DMS53 treated with DMSO at 0.1 percent for 48 hours (cell line): ENCODE data around the gene GRIK2.

Experiments
- DNase-seq: peaks from one replicate; lab custom pipeline; 2025; ENCODE audit not compliant: unreplicated experiment; lab: John Stamatoyannopoulos, UW

GRIK2 gene

GRCh38 chr6:101400326-101401135 lies 7.0 kb downstream of the GRIK2 start:
- DNase-seq, result no peak

DNA sequence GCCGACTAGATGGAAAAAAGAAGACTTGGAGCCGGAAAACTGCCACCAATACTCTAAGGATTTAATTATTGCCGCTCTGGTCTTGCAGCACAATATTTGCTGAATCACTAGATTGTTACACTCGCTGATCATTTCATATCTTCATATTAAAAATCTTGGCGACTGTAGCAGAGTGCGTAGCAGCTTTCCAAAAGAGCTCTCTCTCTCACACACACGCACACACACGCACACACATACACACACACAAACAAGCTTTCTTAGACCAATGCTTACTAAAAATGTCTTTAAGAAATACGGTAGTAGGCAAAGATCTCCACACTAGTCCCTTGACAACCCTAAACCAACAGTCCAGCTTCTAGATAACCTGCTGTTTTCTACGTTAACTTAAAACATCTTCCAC lies 7.7 kb downstream of the GRIK2 start:
- no peak for DNase-seq

- peak; percentile 43 for DNase-seq
Measured at GRCh38 chr6:101401792-101402621, 8.5 kb downstream of the GRIK2 start.

DNA sequence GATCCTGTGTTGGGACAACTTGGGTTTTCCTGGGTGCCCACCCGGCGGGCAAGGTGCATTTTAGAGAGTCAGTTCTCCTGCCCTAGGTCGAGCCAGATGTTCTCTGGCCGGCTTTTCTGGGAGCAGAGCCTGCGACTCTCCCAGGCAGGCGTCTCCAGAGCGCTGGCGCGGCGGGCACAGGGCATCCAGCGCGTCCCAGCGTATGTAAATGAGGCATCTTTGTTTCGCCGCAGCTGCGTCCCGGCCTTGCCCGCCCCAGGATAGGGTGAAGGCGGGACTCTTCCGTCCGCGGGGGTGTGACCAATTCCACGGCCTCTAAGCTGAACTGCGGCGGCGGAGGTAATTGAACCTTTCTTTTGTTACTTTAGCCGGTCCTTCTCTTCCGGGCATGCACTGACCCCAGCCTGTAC lies 9.1 kb downstream of the GRIK2 start:
- DNase-seq, result peak; percentile 69

DNA sequence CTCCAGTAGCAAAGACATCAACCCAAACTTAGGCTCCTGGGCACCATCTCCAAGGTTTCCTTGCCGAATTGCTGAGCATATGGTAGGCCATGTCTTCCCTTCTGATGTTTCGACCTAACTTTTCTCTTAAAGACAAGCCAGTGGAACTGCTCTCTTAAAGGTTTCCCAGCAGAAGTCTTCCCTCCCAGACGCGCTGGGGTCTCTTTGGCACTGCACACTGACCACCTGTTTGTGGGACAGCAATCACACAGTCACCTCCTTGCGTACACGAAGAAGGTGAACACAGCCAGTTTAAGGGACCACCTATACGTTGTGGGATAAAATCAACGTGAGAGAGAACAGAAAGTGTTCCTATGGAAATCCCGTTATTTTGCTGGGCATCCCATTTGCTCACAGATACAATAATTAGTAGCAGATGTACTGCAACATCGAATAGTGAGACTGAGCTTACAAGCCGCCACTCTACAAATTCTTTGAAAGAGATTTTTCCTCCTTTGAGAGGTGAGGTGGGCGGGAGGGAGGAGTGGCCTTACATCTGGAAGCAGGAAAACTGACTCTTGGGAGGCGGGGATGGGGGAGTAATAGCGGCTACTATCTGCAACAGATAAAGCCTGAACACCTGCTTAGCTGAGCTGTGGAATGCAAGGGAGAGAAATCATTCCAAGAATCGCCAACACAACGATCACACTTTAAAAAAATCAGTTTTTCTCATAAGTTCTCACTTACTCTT lies 9.9 kb downstream of the GRIK2 start:
- no peak for DNase-seq

- DNase-seq, result no peak
Measured at GRCh38 chr6:101404775-101405174, 11.3 kb downstream of the GRIK2 start.

- DNase-seq, result peak; percentile 10
Measured at GRCh38 chr6:101413773-101414172, 20.3 kb downstream of the GRIK2 start.

GRCh38 chr6:101417900-101418299 lies 24.4 kb downstream of the GRIK2 start:
- no peak for DNase-seq

GRCh38 chr6:101422251-101422650 lies 28.7 kb downstream of the GRIK2 start:
- DNase-seq, result no peak

GRCh38 chr6:101422811-101423210 lies 29.3 kb downstream of the GRIK2 start:
- DNase-seq, result no peak

- no peak for DNase-seq
Measured at GRCh38 chr6:101429270-101429669, 35.8 kb downstream of the GRIK2 start.

- no peak for DNase-seq
Measured at GRCh38 chr6:101429845-101430244, 36.3 kb downstream of the GRIK2 start.

GRCh38 chr6:101433141-101433540 lies 39.6 kb downstream of the GRIK2 start:
- DNase-seq, result no peak

GRCh38 chr6:101434601-101435000 lies 41.1 kb downstream of the GRIK2 start:
- no peak for DNase-seq

DNA sequence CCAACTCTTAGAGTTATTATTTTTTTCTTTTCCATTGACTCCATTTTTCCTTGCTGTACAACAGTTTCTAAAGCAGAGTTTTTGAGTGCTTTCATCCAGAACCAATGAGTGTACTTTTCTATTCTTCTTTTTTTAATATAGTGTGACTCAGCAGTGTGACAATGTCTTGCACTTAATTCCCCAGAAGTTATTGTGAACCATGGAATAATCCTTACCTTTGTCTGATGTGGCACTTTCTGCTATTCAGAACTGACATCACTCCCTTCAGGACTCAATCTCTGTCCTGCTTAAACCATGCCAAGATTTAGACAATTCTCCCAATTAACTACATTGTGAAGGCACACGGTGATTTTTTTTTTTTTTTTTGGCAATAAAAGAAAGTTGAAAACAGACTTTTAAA lies 41.5 kb downstream of the GRIK2 start:
- no peak for DNase-seq

DNA sequence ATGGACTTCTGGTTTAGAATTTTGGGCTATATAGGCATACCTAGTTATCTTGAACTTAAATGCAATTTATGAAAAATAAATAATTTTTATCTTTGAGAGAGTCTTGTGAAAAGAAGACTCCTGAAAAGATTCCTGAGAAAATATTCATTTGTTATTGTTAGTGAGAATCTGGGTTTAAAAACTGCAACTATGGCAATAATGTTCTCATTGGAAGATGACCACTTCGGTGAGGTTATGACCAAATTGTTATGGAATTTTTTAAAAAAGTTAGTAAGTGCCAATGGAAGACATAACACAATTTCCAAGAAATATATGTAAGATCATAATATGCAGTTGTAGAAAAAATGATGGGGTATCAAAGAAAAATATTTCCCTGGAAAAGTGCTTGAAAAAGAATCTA lies 46.3 kb downstream of the GRIK2 start:
- DNase-seq, result no peak

DNA sequence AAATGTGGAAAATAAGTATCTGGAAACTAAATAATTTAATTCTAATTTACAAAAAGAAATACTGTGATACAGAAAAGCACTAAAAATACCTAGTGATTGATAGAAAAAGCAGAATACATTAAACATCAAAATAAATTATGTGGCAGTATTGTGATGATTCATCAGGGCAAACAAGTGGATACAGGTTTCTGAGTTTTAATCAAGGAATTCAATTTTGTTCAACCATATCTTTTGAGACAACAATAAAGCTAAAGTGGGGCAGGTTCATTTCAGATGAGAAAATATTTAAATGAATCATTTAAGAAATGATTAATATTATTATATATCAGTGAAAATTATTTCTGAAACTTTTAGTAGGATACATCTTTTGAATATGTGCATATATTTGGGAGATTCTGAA lies 49.8 kb downstream of the GRIK2 start:
- DNase-seq, result no peak

GRCh38 chr6:101444717-101445116 lies 51.2 kb downstream of the GRIK2 start:
- no peak for DNase-seq

- DNase-seq, result no peak
Measured at GRCh38 chr6:101445527-101445926, 52.0 kb downstream of the GRIK2 start.

- DNase-seq, result no peak
Measured at GRCh38 chr6:101450901-101451300, 57.4 kb downstream of the GRIK2 start.

DNA sequence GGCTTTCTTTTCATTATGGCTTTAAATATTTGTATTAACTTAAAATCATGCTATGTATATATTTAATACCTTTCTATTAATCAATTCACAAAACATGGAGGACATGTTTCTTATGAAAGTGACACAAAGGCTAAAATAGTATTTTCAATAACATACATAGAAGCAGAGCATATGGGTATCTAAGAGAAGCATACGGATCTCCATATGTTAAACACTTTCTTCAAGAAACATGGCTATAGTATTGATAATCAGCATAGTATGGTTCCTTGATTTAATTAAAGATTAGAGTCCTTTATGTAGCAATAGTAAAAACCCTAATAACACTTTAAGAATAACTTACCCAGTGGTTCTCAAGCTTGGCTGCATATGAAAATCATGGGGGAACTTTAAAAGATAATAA lies 58.5 kb downstream of the GRIK2 start:
- no peak for DNase-seq

- no peak for DNase-seq
Measured at GRCh38 chr6:101453221-101453620, 59.7 kb downstream of the GRIK2 start.
